Fibroblast of lung (primary cell): Measurements from ENCODE around the gene CHP1.

Experiments used
- EZH2 ChIP-seq: IDR thresholded peaks from 2 replicates; pipeline ENCODE4 v1.5.1; 2012; ENCODE audit warnings: low read length, control low read depth, mild to moderate bottlenecking; ENCODE audit errors: missing control alignments
- TF ChIP-seq, protein P1 (sequence below), 2 donors: IDR thresholded peaks in 1 of 2; conservative IDR thresholded peaks in 1 of 2; 1 replicate in 1 of 2; 2 replicates in 1 of 2; pipeline ENCODE4 v1.5.1; 2011 to 2012; ENCODE audit warnings: low read length in 2 of 2, control low read depth in 1 of 2, inconsistent platforms in 1 of 2, low read depth in 1 of 2, mild to moderate bottlenecking in 1 of 2

DNA sequence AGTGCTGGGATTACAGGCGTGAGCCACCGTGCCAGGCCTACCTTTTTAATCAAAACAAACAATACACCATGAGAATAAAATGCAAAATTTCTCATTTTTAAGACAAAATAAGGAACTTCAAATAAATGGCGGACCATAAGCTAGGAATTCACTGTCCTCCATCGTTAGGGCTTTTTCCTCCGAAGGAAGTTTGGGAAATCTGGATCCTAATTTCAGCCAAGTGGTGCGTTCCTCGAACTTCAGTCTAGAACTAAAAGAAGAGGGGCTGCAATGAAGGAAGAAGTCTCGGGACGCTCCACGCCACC lies 771 bp upstream of the CHP1 start:
- TF ChIP-seq, protein P1, sequence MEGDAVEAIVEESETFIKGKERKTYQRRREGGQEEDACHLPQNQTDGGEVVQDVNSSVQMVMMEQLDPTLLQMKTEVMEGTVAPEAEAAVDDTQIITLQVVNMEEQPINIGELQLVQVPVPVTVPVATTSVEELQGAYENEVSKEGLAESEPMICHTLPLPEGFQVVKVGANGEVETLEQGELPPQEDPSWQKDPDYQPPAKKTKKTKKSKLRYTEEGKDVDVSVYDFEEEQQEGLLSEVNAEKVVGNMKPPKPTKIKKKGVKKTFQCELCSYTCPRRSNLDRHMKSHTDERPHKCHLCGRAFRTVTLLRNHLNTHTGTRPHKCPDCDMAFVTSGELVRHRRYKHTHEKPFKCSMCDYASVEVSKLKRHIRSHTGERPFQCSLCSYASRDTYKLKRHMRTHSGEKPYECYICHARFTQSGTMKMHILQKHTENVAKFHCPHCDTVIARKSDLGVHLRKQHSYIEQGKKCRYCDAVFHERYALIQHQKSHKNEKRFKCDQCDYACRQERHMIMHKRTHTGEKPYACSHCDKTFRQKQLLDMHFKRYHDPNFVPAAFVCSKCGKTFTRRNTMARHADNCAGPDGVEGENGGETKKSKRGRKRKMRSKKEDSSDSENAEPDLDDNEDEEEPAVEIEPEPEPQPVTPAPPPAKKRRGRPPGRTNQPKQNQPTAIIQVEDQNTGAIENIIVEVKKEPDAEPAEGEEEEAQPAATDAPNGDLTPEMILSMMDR (conservative IDR thresholded peaks at IDR 0.05 in 1 of 2, IDR thresholded peaks at IDR 0.05 in 1 of 2; ENCODE audit: low read depth in 1 of 2, low read length in 2 of 2): no peak
- no peak for TF ChIP-seq EZH2
